HEK293T (cell line): ENCODE results near the gene BBX.

Experiments
- CTCF ChIA-PET: fragments of 350-600 bp; formaldehyde crosslinking; extraction: SDS; loops from one replicate; lab custom pipeline; 2021; ENCODE audit warnings: antibody characterized with exemption, inconsistent platforms; lab: Yijun Ruan, JAX
- POLR2A ChIA-PET: fragments of 350-600 bp; formaldehyde crosslinking; extraction: SDS; loops from one replicate; lab custom pipeline; 2020; ENCODE audit warnings: antibody characterized with exemption, inconsistent platforms; lab: Yijun Ruan, JAX
- DNase-seq: peaks from one replicate; pipeline ENCODE4 v3.0.0; 2012; ENCODE audit warnings: mixed read lengths; ENCODE audit errors: extremely low spot score
- ARNT ChIP-seq: fragments of 450-650 bp; IDR thresholded peaks from 2 replicates; pipeline ENCODE4 v1.6.1; 2017; ENCODE audit warnings: mild to moderate bottlenecking
- BHLHE40 ChIP-seq: fragments of 450-650 bp; IDR thresholded peaks from 2 replicates; pipeline ENCODE4 v1.6.1; 2016; ENCODE audit warnings: mild to moderate bottlenecking, moderate library complexity, borderline replicate concordance
- CTBP1 ChIP-seq: fragments of 450-650 bp; IDR thresholded peaks from 2 replicates; pipeline ENCODE4 v1.6.1; 2016; ENCODE audit warnings: borderline replicate concordance
- ELF4 ChIP-seq: fragments of 450-650 bp; IDR thresholded peaks from 2 replicates; pipeline ENCODE4 v1.6.1; 2017; ENCODE audit warnings: antibody characterized with exemption
- FOXA1 ChIP-seq: fragments of 450-650 bp; IDR thresholded peaks from 2 replicates; pipeline ENCODE4 v1.6.1; 2016; ENCODE audit warnings: mild to moderate bottlenecking
- FOXK2 ChIP-seq: fragments of 450-650 bp; IDR thresholded peaks from 2 replicates; pipeline ENCODE4 v1.6.1; 2016; ENCODE audit warnings: mild to moderate bottlenecking
- FOXM1 ChIP-seq: fragments of 450-650 bp; IDR thresholded peaks from 2 replicates; pipeline ENCODE4 v1.6.1; 2017; ENCODE audit warnings: mild to moderate bottlenecking, borderline replicate concordance
- HDGF ChIP-seq: fragments of 450-650 bp; IDR thresholded peaks from 2 replicates; pipeline ENCODE4 v1.6.1; 2017; ENCODE audit warnings: antibody characterized with exemption, borderline replicate concordance
- L3MBTL2 ChIP-seq: fragments of 450-650 bp; conservative IDR thresholded peaks from 2 replicates; pipeline ENCODE4 v1.6.1; 2016; ENCODE audit warnings: mild to moderate bottlenecking
- LEF1 ChIP-seq: fragments of 450-650 bp; IDR thresholded peaks from 2 replicates; pipeline ENCODE4 v1.6.1; 2017; ENCODE audit warnings: mild to moderate bottlenecking, borderline replicate concordance
- NFRKB ChIP-seq: fragments of 450-650 bp; IDR thresholded peaks from 2 replicates; pipeline ENCODE4 v1.6.1; 2016; ENCODE audit warnings: mild to moderate bottlenecking, moderate library complexity
- PKNOX1 ChIP-seq: fragments of 450-650 bp; IDR thresholded peaks from 2 replicates; pipeline ENCODE4 v1.6.1; 2016
- SP1 ChIP-seq: fragments of 450-650 bp; IDR thresholded peaks from 2 replicates; pipeline ENCODE4 v1.6.1; 2017
- SUZ12 ChIP-seq: fragments of 450-650 bp; IDR thresholded peaks from 2 replicates; pipeline ENCODE4 v1.6.1; 2016; ENCODE audit warnings: mild to moderate bottlenecking
- TARDBP ChIP-seq: fragments of 450-650 bp; IDR thresholded peaks from 2 replicates; pipeline ENCODE4 v1.6.1; 2016
- ZNF384 ChIP-seq: fragments of 450-650 bp; IDR thresholded peaks from 2 replicates; pipeline ENCODE4 v1.6.1; 2016

The BBX gene

GRCh38 chr3:107760144-107760543 lies 237.4 kb downstream of the BBX start:
- no peak for TF ChIP-seq SUZ12
- no peak for TF ChIP-seq ZNF384
- no peak for TF ChIP-seq TARDBP
- no peak for TF ChIP-seq SP1
- no peak for TF ChIP-seq BHLHE40
- TF ChIP-seq ELF4 = no peak
- no peak for TF ChIP-seq FOXM1
- TF ChIP-seq FOXA1 = no peak
- no peak for TF ChIP-seq ARNT
- no peak for TF ChIP-seq HDGF
- TF ChIP-seq L3MBTL2 = no peak
- TF ChIP-seq CTBP1 = no peak
- TF ChIP-seq FOXK2 = no peak
- no peak for TF ChIP-seq LEF1
- TF ChIP-seq PKNOX1 = no peak
- no peak for TF ChIP-seq NFRKB
- DNase-seq = no peak
- POLR2A ChIA-PET = no interaction called here
- CTCF ChIA-PET = no interaction called here

- no peak for TF ChIP-seq ELF4
- no peak for TF ChIP-seq ARNT
- no peak for TF ChIP-seq FOXK2
- TF ChIP-seq NFRKB = no peak
- TF ChIP-seq FOXM1 = no peak
- TF ChIP-seq ZNF384 = no peak
- no peak for TF ChIP-seq PKNOX1
- POLR2A ChIA-PET = no interaction called here
- CTCF ChIA-PET = interaction anchor here (1.6 kb wide), 1 partner anchor 9 kb away, joined by 4 read pairs; no protein-coding TSS in a partner anchor
- DNase-seq = no peak
These were observed 238.6 kb downstream of the BBX start for GRCh38 chr3:107761391-107761790.

GRCh38 chr3:107765524-107765923 lies 242.8 kb downstream of the BBX start:
- TF ChIP-seq FOXA1 = no peak
- TF ChIP-seq ELF4 = no peak
- TF ChIP-seq HDGF = no peak
- TF ChIP-seq TARDBP = no peak
- no peak for TF ChIP-seq BHLHE40
- TF ChIP-seq SUZ12 = no peak
- TF ChIP-seq SP1 = no peak
- TF ChIP-seq LEF1 = no peak
- TF ChIP-seq PKNOX1 = no peak
- TF ChIP-seq ZNF384 = no peak
- DNase-seq = no peak
- ChIA-PET CTCF (no interaction called here), POLR2A (no interaction called here)

- no peak for DNase-seq
- CTCF ChIA-PET = no interaction called here
- POLR2A ChIA-PET = no interaction called here
- TF ChIP-seq PKNOX1 = no peak
- TF ChIP-seq NFRKB = no peak
- TF ChIP-seq ARNT = no peak
- no peak for TF ChIP-seq BHLHE40
- TF ChIP-seq L3MBTL2 = no peak
- no peak for TF ChIP-seq ZNF384
These were observed 245.3 kb downstream of the BBX start for GRCh38 chr3:107767897-107768605.

GRCh38 chr3:107769882-107770281 lies 247.1 kb downstream of the BBX start:
- ChIA-PET POLR2A (no interaction called here), CTCF (no interaction called here)
- DNase-seq = no peak
- TF ChIP-seq ARNT (no peak), ELF4 (no peak), ZNF384 (no peak), CTBP1 (no peak), LEF1 (no peak), L3MBTL2 (no peak), BHLHE40 (no peak), SUZ12 (no peak), SP1 (no peak), NFRKB (no peak), HDGF (no peak), FOXK2 (no peak), TARDBP (no peak), PKNOX1 (no peak), FOXA1 (no peak), FOXM1 (no peak)

- no peak for TF ChIP-seq TARDBP
- TF ChIP-seq ELF4 = no peak
- no peak for TF ChIP-seq ARNT
- TF ChIP-seq SUZ12 = no peak
- TF ChIP-seq HDGF = no peak
- TF ChIP-seq ZNF384 = no peak
- no peak for TF ChIP-seq LEF1
- TF ChIP-seq FOXA1 = no peak
- no peak for TF ChIP-seq SP1
- no peak for TF ChIP-seq PKNOX1
- no peak for TF ChIP-seq FOXK2
- TF ChIP-seq BHLHE40 = no peak
- no peak for TF ChIP-seq FOXM1
- TF ChIP-seq L3MBTL2 = no peak
- no peak for TF ChIP-seq NFRKB
- no peak for DNase-seq
- CTCF ChIA-PET = no interaction called here
- POLR2A ChIA-PET = no interaction called here
These were observed 249.3 kb downstream of the BBX start for GRCh38 chr3:107772016-107772415.
